GM21526 (cell line): ENCODE data around the gene PLEKHG2.

Source experiments
- ATAC-seq: cut with Tn5 transposase; IDR thresholded peaks from one replicate; pipeline ENCODE4 v1.9.1; 2021; ENCODE audit warnings: moderate library complexity; ENCODE audit not compliant: unreplicated experiment, low FRiP score

Gene PLEKHG2

DNA sequence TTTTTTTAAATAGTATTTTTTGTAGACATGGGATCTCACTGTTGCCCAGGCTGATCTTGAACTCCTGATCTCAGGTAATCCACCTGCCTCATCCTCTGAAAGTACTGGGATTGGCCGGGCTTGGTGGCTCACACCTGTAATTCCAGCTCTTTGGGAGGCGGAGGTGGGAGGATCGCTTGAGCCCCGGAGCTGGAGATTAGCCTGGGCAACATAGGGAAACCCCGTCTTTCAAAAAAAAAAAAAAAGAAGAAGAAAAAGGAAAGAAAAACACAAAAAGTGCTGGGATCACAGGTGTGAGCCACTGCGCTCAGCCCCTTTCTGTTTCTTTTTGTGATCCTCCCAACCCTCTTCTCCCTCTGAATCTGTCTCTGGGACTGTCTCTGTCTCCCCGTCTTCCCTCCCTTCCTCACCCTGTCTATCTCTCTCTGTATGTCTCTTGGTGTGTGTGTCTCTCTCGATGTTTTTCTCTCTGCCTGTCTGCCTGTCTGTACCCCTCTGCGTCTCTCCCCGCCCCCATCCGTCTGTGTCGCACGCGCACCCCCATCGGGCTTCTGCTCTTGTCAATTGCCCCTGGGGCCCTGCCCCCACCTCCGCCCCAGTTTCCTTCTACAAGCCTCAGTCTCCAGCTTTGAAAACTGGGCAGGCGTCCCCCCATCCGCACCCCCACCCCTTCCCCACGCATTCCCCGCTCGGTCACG, 6.4 kb upstream of the PLEKHG2 start:
- no peak for ATAC-seq

DNA sequence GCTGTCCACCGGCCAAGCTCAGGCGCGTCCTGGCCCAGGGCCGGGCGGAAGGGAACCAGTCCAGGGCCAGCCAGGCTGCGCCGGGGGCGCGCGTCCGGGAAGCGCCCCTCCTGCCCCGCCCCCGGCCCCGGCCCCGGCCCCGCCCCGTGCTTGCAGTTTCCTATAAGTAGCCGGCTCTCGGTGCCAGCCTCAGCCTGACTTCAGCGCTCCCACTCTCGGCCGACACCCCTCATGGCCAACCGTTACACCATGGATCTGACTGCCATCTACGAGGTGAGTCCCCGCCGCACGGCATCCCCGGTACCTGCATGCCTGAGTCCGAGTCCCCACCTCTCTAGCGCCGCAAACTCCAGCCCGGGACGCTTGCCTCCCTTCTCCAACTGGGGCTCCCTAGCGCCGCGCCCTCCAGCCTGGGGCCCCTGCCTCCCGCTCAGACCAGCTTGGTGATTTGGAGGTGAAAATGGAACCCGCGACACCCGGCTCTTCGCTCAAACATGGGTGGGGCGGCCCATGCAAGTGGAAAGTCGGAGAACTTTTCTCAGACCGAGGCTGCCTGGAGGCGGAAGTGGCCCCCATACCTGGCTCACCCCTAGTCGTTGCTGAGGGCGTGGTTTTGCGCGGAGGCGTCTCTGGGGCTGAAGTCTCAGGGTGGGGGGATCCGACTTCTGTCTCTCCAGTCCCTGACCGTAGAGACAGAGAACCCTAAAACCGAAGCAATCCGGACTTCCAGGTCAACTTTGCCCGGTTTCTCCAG, 5.6 kb upstream of the PLEKHG2 start, which contains the start of gene ZFP36:
Gene ZFP36, plus strand, starts transcription at position 192 of the 754 bp plus-strand sequence. Its CDS starts 58 bp downstream, at position 250.
- no peak for ATAC-seq

DNA sequence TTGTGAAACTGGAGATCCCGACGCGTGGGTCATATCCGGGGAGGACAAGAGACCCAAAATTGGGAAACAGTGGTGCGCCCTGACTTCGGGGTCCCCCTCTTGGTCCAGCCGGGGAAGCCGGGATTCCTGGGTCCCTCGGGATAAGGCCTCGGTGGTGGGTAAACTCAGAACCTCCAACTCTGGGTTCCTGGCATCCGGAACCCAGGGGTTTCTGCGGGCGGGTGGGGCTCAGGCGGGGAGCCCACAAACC, 5.1 kb upstream of the PLEKHG2 start:
- ATAC-seq: no peak

DNA sequence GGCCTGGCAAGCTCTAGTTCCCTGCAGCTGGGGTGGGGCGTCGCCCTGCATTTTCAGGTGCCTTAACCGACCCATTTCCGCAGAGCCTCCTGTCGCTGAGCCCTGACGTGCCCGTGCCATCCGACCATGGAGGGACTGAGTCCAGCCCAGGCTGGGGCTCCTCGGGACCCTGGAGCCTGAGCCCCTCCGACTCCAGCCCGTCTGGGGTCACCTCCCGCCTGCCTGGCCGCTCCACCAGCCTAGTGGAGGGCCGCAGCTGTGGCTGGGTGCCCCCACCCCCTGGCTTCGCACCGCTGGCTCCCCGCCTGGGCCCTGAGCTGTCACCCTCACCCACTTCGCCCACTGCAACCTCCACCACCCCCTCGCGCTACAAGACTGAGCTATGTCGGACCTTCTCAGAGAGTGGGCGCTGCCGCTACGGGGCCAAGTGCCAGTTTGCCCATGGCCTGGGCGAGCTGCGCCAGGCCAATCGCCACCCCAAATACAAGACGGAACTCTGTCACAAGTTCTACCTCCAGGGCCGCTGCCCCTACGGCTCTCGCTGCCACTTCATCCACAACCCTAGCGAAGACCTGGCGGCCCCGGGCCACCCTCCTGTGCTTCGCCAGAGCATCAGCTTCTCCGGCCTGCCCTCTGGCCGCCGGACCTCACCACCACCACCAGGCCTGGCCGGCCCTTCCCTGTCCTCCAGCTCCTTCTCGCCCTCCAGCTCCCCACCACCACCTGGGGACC, 4.6 kb upstream of the PLEKHG2 start:
- ATAC-seq: no peak

DNA sequence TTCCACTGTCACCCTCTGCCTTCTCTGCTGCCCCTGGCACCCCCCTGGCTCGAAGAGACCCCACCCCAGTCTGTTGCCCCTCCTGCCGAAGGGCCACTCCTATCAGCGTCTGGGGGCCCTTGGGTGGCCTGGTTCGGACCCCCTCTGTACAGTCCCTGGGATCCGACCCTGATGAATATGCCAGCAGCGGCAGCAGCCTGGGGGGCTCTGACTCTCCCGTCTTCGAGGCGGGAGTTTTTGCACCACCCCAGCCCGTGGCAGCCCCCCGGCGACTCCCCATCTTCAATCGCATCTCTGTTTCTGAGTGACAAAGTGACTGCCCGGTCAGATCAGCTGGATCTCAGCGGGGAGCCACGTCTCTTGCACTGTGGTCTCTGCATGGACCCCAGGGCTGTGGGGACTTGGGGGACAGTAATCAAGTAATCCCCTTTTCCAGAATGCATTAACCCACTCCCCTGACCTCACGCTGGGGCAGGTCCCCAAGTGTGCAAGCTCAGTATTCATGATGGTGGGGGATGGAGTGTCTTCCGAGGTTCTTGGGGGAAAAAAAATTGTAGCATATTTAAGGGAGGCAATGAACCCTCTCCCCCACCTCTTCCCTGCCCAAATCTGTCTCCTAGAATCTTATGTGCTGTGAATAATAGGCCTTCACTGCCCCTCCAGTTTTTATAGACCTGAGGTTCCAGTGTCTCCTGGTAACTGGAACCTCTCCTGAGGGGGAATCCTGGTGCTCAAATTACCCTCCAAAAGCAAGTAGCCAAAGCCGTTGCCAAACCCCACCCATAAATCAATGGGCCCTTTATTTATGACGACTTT, 3.9 kb upstream of the PLEKHG2 start:
- no peak for ATAC-seq

DNA sequence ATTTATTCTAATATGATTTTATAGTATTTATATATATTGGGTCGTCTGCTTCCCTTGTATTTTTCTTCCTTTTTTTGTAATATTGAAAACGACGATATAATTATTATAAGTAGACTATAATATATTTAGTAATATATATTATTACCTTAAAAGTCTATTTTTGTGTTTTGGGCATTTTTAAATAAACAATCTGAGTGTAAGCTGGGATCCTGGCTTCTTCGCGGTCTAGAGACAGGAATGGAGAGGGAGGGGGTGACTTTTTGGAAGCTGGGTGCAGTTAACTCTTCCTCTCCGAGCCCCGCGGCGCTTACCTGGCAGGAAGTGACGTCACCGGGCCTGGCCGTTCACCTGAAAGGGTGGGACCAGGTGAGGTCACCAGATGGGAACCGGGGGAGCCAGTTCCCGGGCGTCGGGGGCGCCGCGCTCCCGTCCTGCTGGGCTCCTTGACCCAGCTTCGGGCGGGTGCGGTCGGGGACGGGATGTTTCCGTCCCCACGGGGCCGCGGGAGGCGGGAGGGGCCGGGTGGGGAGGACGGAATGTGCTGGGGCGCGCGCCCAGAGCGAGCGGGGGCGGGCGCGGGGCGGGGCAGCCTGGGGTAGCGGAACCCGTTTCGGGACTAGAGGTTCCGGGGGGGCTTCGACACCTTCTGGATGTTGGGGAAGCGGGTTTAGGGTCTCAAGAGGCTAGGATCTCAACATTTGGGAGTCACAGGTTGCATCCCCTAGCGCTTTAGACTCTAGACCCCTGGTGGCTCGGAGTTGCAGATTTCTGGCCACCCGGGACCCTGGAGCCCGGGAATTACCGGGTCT, 3.1 kb upstream of the PLEKHG2 start:
- ATAC-seq: no peak

DNA sequence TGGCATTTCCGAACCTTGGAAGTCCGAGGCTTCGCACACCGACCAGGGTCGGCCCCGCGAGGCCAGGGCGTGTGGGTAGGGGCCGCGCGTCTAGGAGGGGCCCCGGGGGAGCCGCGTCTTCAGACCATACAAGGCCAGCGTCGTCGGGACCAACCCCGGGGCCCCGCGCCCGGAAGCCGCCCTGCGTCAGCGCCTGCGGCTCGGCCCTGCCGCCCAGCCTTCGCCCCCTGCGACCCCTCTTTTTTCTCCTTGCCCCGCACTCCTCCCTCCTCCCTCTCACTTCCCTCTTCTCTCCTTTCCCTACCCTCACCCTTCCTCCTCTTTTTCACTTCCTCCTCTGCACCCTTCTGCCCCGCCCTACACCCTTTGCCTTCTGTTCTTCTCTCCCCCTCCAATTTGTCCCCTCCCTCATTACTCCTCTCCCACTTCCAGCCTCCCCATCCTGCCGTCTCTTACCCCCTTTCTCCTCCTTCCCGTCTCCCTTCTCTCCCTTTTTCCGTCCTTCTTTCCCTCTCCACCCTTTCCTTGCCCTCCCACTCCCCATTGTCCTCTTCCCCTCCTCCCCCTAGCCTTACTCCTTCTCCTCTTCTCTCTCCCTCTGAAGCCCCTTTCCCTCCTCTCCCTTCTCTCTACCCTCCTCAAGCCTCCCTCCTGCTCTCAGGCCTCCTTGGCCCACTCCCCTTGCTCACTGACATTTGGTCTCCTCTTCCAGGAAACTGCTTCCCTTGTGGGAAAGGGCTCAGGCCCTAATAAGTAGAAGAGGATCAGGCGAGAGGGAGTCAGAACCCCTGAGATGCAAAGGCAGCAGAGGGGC, 2.2 kb upstream of the PLEKHG2 start:
- no peak for ATAC-seq

DNA sequence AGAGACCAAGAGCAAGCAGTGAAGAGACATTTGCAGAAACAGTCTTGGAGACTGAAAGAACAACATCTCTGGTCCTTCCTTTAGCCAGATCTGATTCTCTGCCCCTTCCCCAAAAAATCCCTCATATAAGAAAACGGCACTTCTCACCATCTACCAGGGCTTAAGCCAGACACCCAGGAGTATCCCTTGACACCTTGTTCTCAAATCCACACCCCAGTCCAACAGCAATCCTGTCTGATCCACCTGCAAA, 1.7 kb upstream of the PLEKHG2 start:
- no peak for ATAC-seq

DNA sequence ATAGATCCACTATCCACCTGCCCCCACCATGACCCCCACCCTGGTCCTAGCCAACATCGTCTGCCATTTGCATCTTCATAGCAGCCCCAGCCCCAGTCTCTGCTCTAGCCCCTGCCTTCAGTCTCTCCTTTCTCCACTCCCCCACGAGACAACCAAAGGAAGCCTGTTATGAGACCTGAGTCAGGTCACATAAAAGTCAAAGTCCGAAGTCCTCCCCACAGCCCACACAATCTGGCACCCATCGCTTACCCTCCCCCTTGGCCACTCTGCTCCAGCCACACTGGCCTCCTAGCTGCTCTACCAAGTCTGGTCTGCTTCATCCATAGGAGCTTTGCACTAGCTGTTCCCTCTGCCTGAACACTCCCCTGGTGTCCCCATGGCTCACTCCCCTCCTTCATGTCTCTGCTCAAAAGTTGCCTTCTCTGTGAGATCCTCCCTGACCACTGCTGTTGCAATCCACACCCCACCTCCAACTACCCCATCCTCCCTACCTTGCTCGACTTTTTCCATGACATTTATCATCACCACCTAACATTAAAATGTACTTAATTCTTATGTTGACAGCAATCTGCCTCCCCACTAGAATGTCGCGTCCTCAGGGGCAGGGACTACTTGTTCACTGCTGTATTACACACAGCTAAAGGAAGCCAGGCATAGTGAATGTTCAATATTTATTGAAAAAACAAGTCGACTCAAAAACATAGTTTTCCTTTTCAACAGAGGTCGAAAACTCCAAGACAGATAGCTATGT, 1.2 kb upstream of the PLEKHG2 start:
- ATAC-seq: no peak

DNA sequence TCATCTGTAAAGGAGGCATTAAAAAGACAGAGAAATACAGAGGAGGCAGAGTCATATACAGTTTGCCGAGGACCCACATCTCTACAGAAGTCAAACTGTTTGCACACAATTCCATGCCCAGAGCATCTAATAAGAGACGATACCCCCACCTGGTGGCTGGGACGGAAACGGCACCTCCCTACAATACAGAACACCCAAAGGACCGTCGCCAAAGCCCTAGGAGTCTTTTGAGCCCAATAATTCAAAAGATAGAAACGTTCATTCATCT, 703 bp upstream of the PLEKHG2 start:
- ATAC-seq: peak; percentile 20

DNA sequence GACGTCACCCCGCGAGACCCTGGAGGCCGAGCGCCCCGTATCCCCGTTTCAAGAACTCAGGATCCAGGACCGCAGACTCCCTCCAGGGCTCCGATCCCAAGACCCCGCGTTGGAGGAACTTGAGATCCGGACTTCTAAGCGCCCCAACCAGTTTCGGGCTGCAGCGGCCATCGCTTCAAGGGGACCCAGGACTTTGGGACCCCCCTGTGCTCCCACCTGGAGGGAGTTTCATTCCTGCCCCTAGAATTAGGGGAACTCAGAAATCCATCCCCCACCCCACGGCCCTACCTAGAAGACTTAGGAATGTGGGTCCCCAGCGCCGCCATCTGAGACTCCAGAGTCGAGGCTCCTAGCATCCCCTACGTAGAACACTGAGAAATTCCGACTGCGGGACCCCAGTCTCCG, 400 bp downstream of the PLEKHG2 start:
- no peak for ATAC-seq

DNA sequence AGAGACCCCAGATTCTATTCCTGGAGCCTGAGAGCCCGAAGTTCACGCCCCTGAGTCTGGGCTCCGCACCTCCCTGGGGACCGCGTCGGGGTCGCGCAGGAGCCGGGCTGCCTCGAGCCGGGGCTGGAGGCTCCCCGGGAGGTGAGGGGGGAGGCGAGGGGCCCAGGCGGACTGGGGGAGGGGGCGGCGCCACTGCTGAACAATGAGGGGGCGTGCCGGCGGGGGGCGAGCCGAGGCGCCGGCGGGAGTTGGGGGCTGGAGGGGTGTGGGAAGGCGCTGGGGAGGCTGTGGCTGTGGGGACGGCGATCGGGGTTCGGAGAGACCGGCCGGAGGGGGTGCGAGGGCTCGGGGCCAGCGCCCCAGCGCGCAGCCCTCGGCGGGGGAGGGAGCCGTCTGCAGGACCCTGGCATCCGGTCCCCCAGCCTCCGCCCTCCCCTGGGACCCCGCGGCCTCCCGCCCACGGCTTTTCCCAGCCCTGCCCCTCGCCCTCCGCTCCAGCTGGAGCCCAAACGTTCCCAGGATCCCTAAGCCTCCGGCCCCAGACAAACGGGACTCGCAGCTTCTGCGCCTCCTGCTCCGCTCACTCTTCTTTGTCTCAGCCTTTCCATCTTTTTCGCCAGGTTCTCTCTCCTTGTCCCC, 922 bp downstream of the PLEKHG2 start:
- ATAC-seq: no peak

DNA sequence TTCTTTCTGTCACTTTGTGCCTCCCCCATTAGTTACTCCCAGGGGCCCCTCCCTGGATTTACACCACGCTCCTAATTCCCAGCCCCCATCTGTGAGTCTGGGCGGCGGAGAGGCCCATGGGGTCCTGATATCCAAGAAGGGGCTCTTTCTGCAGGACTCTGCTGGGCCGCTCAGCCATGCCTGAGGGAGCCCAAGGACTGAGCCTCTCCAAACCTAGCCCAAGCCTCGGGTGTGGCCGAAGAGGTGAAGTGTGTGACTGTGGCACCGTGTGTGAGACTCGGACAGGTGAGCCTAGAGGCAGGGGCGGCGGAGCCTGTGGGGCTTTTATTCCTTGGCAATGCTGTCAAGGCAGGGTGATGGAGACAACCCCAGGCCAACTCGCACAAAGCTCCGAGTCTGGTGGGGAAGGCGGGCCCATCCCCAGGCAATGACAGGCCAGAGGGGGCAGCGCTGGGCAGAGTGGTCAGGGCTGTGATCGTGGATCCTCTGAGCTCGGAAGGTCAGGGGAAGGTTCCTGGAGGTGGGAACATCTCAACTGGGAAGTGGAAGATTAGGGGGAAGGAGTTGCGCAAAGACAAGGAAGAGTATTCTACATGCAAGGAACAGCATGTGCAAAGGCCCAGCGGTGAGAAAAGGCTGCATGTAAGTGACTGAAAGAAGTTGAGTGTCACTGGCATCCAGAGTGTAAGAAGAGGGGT, 1.6 kb downstream of the PLEKHG2 start:
- no peak for ATAC-seq

DNA sequence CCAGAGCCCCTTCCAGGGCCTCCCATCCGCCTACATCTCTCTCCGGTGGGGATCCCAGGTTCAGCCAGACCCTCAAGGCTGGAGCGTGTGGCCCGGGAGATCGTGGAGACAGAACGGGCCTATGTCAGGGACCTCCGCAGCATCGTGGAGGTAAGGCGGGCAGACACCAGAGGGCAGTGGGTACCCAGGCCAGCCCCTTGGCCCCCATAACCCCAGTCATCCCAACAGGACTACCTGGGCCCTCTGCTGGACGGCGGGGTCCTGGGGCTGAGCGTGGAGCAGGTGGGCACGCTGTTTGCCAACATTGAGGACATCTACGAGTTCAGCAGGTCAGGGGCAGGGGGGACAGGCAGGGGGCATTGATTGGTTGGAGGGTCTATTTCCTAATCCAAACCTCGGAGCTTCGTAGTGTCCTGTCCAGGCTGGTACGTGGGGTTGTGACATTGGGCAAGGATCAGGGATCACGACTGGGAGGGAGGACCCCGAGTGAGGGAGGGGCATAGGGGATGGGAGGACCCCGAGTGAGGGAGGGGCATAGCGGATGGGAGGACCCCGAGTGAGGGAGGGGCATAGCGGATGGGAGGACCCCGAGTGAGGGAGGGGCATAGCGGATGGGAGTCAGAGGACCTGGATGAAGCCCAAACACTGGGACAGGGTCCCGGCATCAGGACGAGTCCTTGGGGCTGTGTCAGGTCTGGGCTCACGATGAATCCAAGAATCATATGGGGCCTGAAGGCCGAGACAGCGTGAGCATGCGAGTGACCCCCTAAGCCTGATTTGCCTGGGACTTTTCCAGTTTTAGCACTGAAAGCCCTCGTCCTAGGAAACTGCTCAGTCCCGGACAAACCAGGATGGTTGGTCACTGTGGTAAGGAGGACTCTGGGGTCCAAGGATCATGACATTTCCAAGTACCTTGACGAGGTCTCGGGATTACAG, 2.9 kb downstream of the PLEKHG2 start:
- ATAC-seq: no peak

DNA sequence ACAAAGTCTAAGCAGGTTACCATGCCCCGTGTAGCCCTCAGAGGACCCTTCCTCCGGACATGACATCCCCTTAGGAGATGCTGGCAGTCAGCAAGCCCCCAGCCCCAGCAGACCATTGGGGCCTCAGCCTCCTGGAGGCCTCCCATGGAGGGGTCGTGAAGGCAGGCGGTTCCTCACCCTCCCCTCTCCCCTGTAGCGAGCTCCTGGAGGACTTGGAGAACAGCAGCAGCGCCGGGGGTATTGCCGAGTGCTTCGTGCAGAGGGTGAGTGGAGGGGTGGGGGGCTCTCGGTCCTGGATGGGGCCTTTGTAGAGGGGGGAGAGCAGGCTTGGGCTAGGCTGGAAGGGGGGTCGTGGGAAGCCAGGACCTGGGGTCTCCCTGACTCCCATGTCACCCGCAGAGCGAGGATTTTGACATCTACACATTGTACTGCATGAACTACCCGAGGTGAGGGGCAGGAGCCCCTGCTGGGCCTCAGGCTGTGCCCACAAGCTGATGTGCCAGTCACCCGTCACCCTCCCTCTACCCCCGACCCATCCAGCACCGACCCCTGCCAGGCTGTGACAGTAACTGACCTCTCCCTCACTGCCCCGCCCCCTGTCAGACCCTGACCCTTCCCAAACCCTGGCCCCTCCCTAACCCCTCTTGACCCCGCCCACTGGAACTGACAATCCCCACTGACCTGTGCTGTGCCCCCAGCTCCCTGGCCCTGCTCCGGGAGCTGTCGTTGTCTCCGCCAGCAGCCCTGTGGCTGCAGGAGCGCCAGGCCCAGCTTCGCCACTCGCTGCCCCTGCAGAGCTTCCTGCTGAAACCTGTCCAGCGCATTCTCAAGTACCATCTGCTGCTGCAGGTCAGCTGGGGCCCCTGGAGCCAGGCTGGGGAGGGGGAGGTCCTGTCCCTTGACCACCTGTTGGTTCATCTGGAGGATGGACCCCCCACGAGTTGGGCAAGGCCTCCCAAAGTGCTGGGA, 4.0 kb downstream of the PLEKHG2 start:
- no peak for ATAC-seq
